IPS-NIHi11 (cell line): Measurements from ENCODE around the gene NCOA1.
"Not testable (repeated sequence)": the region's sequence is repeated elsewhere in the genome, so short reads cannot be mapped to it uniquely, and the experiment has no call there.

ENCODE experiments used
- DNase-seq: peaks from one replicate; pipeline ENCODE4 v3.0.0; 2012; ENCODE audit warnings: mixed read lengths, low spot score

Gene NCOA1

DNA sequence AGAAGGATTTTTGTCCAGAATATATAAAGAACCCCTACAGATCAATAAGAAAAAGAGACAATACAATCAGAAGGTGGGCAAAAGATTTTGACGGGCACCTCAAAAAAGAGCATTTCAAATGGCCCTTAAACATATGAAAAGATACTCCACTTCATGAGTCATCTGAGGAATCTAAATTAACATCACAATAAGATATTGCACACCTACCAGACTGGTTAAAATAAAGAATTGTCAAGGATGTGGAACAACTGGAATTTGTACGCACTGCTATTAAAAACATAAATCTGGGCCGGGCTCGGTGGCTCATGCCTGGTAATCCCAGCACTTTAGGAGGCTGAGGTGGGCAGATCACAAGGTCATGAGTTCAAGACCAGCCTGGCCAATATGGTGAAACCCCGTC is 17.0 kb upstream of the NCOA1 start:
- no peak for DNase-seq

DNA sequence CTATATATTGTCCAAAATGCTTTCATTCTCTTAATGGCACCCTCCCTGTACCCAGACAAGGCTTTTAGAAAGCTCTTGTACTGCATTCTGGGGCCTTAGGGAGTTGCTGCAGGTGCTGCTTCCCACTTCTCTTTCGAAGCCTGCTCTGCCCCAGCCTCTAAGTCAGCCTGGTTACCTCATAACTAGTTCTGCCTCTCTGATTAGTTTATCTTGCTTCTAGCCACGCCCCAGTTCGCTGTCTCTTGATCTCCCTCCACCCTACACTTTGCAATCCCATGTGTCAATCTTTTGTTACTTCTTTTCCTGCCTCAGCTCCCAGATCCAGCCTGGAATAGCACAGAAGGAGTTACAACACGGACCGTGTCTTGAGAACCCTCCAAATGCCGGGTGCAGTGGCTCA is 13.8 kb upstream of the NCOA1 start:
- DNase-seq = no peak

DNA sequence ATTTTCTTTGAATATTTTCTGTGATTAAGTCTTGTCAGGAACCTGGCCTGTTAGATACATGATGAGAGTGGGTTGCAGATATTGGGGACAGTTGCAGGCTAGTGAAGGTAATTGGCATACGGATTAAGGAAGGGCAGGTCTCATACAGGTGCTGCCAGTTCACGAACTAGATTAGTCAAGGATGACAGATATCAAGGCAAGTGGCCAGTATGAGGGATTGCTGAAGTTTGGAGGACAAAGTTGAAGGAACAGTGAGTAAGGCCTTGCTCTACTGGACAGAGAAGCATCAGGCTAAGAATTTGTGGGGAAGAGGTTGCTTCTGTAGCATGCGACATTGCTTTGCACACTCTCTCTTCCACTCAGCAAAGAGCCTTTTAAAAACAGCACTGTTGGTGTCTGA is 12.8 kb upstream of the NCOA1 start:
- DNase-seq = no peak

DNA sequence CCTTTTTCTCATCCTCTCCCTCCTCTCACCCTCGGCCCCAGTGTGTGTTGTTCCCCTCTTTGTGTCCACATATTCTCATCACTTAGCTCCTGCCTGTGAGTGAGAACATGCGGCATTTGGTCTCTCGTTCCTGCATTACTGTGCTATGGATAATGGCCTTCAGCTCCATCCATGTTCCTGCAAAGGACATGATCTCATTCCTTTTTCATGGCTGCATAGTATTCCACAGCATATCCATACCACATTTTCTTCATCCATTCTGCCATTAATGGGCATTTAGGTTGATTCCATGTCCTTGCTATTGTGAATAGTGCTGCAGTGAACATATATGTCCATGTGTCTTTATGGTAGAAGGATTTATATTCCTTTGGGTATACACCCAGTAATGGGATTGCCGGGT is 10.8 kb upstream of the NCOA1 start:
- DNase-seq = no peak

DNA sequence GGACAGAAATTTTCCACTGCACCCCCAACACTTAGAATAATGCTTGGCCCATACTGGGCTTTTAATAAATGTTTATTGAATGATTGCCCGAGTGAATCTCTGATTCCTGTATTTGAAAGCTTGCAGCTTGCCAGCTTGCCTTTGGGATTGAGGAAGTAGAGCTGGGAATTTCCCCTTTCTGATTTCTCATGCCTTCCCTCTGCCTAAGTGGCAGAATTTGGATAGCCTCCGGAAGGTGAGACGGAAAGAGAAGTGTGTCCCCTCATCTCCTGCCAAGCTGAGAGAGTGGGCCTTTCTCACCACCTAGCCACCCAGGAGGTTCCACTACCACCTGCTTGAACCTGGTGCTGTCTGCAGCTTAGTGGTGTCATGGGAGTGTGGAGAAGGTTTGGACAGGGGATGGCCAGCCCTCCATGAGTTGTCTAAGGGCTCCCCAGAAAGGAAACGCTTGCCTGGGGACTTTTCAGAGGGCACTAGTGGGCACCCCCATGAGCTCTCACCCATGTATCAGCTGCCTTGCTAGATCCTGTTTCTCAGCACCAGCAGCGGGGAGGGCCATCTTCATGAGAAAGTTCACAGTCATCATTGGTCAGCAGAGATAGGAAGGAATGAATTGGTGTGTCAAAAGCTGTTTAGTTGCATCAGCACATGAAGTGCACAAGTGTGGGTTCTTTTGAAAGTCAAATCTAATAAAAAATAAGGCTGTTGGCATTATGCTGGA is 8.6 kb upstream of the NCOA1 start:
- DNase-seq = no peak

DNA sequence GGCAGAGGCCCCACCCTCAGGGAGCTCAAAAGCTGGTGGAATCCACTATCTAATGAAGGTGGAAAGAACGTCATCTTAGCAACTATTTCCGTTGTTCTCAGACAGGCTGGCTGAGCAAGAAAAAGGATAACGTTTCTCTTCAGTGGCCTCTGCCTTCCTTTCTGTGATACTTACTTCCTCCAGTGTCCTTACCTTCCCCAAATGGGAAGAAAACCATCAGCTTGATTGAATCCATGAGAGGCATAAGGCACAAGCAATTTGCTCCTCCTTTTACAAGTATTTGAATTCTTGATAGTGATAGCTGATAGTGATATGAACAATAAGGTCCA is 8.1 kb upstream of the NCOA1 start:
- DNase-seq = no peak

DNA sequence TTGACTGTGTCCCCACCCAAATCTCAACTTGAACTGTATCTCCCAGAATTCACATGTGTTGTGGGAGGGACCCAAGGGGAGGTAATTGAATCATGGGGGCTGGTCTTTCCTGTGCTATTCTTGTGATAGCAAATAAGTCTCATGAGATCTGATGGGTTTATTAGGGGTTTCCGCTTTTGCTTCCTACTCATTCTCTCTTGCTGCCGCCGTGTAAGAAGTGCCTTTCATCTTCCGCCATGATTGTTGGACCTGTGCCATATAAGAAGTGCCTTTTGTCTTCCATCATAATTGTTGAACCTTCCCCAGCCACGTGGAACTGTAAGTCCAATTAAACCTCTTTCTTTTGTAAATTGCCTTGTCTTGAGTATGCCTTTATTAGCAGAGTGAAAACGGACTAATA is 6.4 kb upstream of the NCOA1 start:
- not testable (repeated sequence) for DNase-seq

DNA sequence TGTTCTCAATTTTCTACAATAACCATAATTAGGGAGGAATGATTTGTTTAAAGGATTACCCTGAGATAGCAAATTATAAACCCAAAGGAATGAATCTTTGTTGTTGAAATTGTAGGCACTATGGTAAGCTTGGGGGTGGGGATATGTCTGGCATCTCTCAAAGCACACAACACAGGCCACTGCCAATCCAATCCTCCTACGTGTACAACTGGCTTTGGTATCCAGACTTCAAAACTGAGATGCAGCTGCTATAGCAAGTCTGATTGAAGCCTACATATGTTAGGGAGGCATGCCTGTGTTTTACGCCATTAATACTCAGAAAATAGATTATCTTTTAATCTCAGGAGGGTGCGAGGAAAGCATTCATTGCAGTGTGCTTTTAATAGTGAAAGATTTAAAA is 5.9 kb upstream of the NCOA1 start:
- DNase-seq = no peak

DNA sequence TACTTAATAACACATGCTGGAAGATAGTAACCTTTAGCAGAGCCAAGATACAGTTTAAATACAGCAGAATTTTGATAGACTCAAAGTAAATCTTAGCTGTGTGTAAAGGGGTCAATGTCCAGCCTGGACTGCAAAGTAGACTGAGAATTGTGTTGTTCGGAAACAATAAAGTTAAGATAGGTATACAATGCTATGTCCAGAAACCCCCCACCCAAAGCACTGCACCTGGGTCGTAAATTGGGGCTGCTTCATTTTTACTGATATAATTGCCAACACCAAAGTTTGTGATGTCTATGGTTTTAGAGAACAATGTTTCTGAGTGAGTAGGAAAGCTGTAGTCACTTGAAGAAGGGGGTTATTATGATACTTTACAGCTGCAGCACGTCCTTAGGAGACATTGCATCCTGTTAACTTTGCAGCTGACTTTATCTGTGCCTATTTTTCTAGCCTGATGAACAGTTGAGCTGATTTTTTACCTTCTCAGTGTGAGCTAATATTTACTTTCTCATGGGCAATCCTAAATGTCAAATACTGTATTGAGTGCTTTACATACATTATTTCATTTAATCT is 4.3 kb upstream of the NCOA1 start:
- DNase-seq = no peak

DNA sequence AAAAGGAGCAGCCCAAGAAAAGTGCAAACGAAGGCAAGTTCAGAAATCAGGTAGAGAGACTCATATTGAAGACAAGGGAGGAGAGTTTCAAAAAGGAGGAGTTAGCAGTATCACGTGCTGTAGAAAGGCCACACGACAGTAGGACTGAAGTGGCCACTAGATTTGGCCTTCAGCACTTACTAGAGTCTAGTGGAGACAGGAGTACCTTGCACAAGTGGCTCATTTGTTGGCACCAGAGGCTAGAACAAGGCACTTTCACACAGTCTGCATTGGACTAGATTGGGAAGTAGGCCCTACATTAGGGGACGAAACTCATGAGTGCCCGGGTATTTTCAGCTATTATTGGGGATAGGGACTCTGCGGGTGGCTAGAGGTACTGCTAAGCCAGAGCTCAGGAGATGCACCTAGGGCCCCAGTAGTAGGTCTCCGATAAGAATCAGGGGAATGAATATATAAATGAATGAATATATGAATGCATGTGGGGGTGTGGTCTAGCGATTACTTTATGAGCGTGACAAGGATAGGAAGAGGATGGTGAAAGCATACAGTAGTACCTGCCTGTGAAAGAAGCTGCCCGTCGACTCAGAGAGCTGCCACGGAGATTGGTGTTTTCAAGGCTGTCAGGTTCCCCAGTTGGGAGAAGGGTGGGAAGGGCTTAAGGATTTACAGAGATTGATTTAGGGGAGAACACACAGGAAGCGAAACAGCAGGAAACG is 1.4 kb upstream of the NCOA1 start:
- no peak for DNase-seq

DNA sequence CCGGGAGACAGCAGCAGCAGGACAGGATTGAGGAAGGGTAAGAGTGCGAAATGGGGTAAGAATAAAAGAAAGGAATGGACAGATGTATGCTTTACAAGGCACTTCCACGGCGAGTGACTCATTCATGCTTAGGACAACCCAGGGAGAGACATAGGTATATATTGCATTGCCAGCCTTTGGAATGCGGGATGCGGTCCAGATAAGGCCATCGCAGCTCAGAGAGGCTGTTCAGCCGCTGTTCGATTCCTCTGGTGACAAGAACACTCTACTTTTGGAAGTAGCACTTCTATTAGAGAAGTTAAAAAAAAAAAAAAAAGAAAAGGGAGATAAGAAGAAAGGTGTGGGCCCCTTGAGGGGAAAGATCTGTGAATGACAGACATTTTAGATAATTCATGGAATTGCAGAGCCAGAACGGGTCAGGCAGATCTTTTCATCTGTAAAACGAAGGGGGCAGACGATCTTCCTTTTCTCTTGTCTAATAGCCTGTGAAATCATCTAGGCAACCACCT is 819 bp upstream of the NCOA1 start:
- peak; percentile 24 for DNase-seq

DNA sequence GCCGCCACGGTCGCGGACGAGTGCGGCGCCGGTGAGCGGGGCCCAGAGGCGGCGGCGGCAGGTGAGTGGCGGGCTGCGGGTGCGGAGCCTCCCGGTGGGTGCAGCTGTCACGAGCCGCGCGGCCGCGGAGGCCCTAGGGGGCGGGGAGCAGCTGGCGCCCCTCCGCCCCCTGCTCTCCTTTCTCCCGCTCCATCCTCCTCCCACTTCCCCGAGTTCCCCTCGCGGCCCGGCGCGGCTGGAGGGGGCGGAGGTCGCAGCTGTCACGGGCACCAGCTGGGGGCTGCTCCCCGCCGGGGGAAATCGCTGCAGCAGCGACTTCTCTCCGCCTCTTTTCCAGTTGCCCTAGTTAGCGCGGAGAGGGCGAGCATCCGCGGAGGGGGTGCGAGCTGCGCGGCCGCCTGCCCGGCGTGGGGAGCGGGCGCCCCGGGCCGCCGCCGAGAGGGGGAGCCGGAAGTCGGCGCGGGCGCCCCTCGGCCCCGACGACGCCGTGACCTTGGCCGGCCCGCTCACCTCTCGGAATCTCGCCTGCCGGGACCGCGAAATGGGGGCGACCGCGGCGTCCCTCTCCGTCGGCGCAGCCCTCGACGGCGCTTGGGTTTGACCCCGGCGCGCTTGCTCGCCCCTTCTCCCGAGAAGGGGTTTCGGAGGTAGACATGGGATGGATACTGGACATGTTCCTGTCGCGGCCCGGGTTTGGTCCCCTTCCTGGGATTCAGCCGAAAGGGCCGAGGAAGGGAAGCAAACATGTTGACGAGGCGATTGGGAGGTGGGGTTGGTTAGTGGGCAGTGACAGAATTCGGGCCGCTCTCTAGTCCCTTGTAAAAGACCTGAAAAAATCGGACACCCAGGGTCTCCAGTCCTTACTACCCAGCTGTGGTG is 727 bp downstream of the NCOA1 start:
- peak; percentile 78 for DNase-seq

DNA sequence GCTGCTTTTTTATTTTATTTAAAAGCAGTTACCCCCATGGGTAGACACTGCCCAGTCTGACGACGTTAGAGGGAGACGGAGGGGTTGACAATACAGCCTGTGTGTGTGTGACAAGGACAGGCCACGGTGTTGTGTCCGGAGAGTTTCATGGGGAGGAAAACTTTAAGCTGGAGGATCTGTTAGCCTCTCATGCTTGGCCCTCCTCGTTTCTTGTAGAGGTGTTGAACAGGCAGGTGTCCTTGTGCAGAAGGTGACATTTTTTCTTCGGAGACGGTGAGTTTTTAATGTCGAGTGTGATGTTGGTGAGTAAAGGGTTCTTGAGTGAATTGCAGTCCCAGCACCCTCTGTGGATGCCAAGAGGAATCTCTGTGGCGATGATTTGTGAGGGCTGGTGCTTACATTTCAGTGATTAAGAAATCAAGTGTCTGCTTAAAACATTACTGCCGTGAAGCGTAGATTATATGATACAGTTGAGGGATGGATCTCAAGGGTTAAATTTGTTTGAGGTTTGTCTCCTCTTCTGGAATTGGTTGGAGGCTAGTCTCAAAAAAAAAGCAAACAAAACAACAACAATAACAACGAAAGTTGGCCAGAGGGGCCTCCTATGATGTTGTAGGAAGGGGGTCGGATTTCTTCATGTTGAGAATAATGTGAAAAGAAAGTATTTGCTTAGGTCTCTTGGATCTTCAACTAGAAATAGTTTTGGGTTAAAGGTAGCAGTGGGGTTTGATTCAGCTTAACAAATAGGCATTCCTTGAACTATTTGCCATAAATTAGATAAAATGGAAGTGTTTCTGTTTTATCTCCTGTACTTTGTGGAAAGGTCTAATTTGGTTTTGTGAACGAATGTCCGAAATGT is 1.6 kb downstream of the NCOA1 start:
- DNase-seq = no peak

DNA sequence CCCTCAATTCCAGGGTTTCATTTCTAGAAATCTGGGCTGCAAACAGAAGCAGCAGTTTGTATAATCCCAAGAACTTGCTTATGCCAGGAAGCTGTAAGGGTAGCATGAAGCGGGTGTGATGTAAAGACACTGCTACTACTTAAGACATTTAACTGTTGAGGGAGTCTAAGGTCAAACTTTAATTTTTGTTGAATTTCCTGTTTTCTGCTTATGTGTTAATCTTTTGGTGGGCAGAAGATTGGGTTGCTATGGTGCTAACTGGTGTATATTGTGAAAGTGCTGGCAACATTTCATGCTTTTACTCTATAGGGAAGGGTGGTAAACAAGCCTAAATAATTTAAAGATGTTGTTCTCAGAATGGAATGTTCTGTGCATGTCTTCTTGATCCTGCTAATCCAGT is 2.7 kb downstream of the NCOA1 start:
- DNase-seq = no peak

DNA sequence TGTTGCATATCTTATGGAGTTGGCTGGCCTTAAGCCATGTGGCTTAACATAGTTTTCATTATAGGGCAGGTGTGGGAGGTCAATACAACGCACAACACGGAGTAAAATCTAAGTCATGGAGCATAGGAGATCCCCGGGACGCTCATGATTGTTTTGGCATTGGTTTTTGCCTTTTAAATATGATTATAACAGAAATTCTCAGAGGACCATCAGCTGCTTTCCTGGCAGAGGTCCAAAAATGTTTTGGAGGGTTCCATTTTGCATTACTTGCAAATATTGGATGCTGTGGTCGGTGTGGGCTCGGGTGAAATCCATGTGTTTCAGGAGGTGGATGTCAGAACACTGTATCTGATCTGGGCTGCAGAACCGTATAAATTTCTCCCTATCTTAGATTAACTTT is 3.4 kb downstream of the NCOA1 start:
- no peak for DNase-seq

DNA sequence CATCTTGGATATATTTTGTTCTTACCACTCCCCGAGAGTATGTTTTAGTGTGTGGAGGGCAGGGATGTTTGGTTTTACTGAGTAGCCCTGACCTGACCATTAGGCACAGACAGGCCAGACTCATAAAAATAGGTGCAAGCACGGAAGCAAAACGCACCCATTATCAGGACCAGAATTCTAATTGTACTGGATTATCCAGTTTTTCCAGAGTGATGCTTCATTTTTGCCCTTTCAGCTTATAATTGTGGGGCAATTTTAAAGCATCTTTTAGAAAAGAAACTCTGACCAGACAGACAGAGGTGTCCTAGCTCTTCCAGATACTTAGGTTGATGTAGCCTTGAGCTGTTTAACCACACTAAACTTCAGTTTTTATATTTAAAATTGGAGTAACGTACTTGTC is 4.4 kb downstream of the NCOA1 start:
- no peak for DNase-seq

DNA sequence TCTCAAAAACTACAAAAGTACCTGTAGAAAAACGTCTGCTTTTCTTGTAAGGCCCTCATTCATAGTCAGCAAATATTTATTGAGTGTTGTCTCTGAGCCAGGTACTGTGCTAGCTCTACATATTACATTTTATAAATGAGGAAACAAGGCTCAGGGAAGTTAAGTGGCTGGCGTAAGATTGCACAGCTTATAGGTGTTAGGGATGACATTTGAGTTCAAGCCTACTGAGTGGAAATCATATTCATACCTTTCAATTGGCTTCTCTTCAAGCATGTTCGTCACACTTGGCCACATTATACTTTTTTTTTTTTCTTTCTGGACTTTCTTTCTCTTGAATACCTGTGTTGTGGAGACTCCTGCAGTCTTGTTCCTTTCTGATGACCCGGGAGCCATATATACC is 5.9 kb downstream of the NCOA1 start:
- DNase-seq = no peak

DNA sequence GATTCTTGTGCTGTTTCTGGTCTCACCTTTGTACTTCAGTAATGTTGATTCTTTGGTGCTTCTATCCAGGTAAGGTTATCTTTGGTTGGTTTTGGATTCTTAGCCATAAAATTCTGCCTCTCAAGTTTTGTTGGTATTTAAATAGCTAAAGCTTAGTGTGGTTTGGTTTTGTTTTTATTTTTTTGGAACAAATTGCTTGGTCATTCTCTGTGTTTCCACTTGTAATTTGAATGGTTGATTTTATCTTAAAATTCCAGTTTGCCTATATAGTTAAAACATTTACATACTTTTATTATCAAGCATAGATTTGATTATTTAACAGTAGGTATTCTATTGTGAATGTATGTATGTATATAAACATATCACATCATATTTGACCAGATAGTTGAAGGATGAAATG is 6.6 kb downstream of the NCOA1 start:
- DNase-seq = no peak

DNA sequence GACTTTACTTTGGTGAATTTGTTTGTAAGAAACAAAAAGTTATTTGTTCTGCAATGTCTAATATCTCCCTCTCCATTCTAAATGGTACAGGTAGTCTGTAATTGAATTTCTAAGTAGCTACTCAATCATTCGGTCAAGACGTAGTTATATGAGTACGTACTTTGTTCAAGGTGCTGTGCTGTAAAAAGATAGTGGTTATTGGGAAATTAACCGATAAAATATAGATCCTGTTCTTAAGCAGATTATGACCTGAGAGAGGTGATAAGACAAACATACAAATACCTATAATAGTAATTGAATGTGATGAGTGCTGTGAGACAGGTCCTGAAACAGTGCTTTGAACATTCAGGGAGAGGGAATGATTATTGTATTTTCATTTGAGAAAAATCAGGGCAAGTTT is 7.1 kb downstream of the NCOA1 start:
- no peak for DNase-seq

DNA sequence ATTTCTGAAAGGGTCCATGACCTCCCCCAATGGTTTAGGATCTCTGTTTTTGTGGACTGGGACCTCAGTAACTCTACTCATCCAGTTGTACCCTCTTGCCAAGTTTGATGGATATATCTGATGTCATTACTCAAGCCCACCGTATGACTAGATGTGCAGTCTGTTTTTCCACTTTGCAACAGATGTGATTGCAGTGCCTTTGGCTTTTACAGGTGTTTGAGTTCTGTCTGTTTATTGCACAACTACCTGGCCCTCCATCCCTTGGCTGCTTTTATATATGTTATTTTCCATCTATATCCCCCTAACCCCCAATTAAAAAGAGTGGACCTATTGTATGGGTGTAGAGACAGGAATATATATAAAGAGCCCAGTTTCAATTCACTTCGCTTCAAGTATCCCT is 10.8 kb downstream of the NCOA1 start:
- DNase-seq = no peak

DNA sequence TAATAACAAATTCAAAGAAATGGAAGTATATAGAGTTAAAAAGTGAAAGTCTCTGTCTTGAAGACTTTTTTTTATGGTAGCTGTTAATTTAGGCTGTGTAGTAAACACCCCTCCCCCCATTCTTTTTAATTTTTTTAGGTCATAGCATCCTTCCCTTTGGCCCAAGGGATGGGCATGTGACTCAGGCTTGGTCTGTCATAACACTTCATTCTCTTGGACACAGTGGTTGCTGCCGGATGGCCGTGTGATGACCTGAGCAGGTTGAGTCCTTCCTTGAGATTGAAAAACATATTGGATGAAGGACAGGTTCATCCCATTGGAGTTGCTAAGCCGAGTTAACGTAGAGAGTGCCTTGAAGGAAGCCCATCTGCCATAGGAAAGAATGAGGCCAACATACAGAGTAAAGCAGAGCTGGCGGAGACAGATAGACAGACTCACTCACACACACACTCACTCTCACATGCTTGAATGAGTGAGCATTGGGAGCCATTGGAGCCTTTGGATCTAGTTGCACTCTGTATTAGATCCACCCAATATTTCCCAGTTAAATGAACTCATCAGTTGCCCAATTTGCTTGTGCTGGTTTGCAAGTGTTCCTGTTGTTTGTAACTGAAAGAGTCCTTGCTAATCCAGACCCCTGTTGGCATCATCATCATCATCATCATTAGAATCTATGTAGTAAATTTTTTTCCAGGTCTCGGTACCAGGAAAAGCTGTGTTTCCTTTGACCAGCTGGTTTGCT is 14.7 kb downstream of the NCOA1 start:
- DNase-seq = no peak
